ENCODE results near the gene ANKRD11. TPM values are rescaled to one million over a fixed set of nuclear protein-coding genes. Genes with fewer than 3 reads are reported as not detected.

ANKRD11 gene
- polyA plus RNA-seq, 2 donors, result 37.1 to 73.5 TPM

DNA sequence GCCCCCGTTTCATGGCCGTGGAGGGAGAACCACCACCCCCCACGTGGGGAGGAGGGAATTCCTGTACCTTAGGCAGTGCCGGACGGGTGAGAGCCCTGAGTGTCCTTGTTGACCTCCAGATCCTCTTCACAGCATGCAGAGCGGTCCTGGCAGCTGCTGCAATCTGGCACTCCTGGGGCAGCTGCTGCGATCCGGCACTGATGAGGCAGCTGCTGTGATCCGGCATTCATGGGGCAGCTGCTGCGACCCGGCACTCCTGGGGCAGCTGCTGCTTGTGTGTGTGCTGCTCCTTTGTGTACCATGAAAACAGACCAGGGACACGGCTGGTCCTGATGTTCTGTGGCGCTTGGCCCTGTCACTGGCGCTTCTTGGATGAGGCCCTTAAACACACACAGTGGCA, 260.1 kb downstream of the ANKRD11 start:
- Histone ChIP-seq H3K27ac (ENCODE audit: low read depth in 2 of 2, low read length in 1 of 2) (no peak overlapping the region), H3K9me3 (ENCODE audit: control insufficient read depth in 2 of 2, insufficient read depth in 1 of 2, low read depth in 1 of 2, low read length in 1 of 2) (peaks cover 0 to 17% of the 10 kb centered on the region in 2 donors), H3K36me3 (ENCODE audit: control insufficient read depth in 2 of 2, insufficient read depth in 2 of 2, low read length in 1 of 2) (peaks cover 20 to 46% of the 10 kb centered on the region in 2 donors), H3K4me3 (ENCODE audit: low read depth in 1 of 2, low read length in 2 of 2) (no peak overlapping the region), H3K4me1 (ENCODE audit: control insufficient read depth in 2 of 2, insufficient read depth in 2 of 2, low read length in 1 of 2) (no peaks in the 10 kb centered on the region), H3K27me3 (ENCODE audit: control insufficient read depth in 1 of 2, insufficient read depth in 2 of 2, low read length in 2 of 2) (no peaks in the 10 kb centered on the region)
- 94 to 95% methylated on average over 14 of the region's 14 CpGs for WGBS, 2 donors

DNA sequence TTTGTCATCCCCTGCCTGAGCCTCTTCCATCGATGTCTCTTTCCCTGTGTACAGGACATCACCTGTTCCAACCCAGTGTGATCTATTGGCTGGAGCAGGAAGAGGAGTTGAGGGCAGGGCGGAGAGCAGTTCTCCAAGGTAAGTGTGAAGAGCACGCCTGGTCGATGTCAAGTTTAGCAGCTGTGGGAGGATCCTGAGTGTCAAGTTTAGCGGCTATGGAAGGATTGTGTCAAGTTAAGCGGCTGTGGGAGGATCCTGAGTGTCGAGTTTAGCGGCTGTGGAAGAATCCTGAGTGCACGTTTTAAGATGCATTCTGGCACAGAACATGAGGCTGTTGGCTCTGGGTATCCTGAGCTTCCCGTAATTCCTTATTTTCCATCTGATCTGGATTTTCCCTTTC, 265.7 kb downstream of the ANKRD11 start:
- peaks cover 0 to 9% of the 10 kb centered on the region in 2 donors for H3K9me3 ChIP-seq (ENCODE audit: control insufficient read depth in 2 of 2, insufficient read depth in 1 of 2, low read depth in 1 of 2, low read length in 1 of 2)
- WGBS, 2 donors, result 96% methylated on average over 9 to 10 of the region's 10 CpGs
- H3K4me1 ChIP-seq (ENCODE audit: control insufficient read depth in 2 of 2, insufficient read depth in 2 of 2, low read length in 1 of 2), result no peaks in the 10 kb centered on the region
- H3K27me3 ChIP-seq (ENCODE audit: control insufficient read depth in 1 of 2, insufficient read depth in 2 of 2, low read length in 2 of 2), result no peaks in the 10 kb centered on the region
- peaks cover 16 to 44% of the 10 kb centered on the region in 2 donors for H3K36me3 ChIP-seq (ENCODE audit: control insufficient read depth in 2 of 2, insufficient read depth in 2 of 2, low read length in 1 of 2)
- no peak overlapping the region for H3K27ac ChIP-seq (ENCODE audit: low read depth in 2 of 2, low read length in 1 of 2)
- H3K4me3 ChIP-seq (ENCODE audit: low read depth in 1 of 2, low read length in 2 of 2), result no peak overlapping the region

DNA sequence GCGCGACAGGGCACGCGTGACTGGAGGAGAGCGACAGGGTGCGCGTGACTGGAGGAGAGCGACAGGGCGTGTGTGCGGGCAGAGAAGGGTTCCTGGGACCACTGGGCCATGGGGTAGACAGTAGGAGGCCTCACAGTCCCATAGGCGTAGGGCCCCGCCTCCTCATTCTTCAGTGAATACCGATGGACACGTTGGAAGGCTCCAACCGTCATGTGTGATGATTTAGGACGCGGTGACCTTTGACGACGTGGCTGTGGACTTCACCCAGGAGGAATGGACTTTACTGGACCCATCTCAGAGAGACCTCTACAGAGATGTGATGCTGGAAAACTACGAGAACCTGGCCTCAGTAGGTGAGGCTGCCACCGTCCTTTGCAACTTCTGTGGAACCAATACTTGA, 267.4 kb downstream of the ANKRD11 start:
- Histone ChIP-seq H3K4me1 (ENCODE audit: control insufficient read depth in 2 of 2, insufficient read depth in 2 of 2, low read length in 1 of 2) (no peaks in the 10 kb centered on the region), H3K27ac (ENCODE audit: low read depth in 2 of 2, low read length in 1 of 2) (no peak overlapping the region), H3K27me3 (ENCODE audit: control insufficient read depth in 1 of 2, insufficient read depth in 2 of 2, low read length in 2 of 2) (no peaks in the 10 kb centered on the region), H3K4me3 (ENCODE audit: low read depth in 1 of 2, low read length in 2 of 2) (no peak overlapping the region), H3K9me3 (ENCODE audit: control insufficient read depth in 2 of 2, insufficient read depth in 1 of 2, low read depth in 1 of 2, low read length in 1 of 2) (peaks cover 0 to 9% of the 10 kb centered on the region in 2 donors), H3K36me3 (ENCODE audit: control insufficient read depth in 2 of 2, insufficient read depth in 2 of 2, low read length in 1 of 2) (peaks cover 16 to 43% of the 10 kb centered on the region in 2 donors)
- WGBS, 2 donors, result 96% methylated on average over 21 of the region's 21 CpGs

DNA sequence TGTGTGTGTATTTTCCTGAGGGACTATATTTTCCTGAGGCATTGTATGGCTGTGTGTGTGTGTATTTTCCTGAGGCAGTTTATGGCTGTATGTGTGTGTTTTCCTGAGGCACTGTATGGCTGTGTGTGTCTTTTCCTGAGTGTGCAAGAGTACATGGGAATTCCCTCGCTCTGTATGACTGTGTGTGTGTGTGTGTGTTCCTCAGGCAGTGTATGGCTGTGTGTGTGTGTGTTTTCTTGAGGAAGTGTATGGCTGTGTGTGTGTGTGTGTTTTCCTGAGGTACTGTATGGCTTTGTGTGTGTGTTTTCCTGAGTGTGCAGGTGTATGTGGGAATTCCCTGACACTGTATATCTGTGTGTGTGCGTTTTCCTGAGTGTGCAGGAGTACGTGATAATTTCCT, 268.8 kb downstream of the ANKRD11 start:
- H3K9me3 ChIP-seq (ENCODE audit: control insufficient read depth in 2 of 2, insufficient read depth in 1 of 2, low read depth in 1 of 2, low read length in 1 of 2), result no peaks in the 10 kb centered on the region
- peaks cover 5 to 30% of the 10 kb centered on the region in 2 donors for H3K36me3 ChIP-seq (ENCODE audit: control insufficient read depth in 2 of 2, insufficient read depth in 2 of 2, low read length in 1 of 2)
- H3K27me3 ChIP-seq (ENCODE audit: control insufficient read depth in 1 of 2, insufficient read depth in 2 of 2, low read length in 2 of 2), result no peaks in the 10 kb centered on the region
- H3K27ac ChIP-seq (ENCODE audit: low read depth in 2 of 2, low read length in 1 of 2), result no peak overlapping the region
- H3K4me3 ChIP-seq (ENCODE audit: low read depth in 1 of 2, low read length in 2 of 2), result no peak overlapping the region
- WGBS, 2 donors, result 89 to 92% methylated on average over 3 of the region's 3 CpGs
- H3K4me1 ChIP-seq (ENCODE audit: control insufficient read depth in 2 of 2, insufficient read depth in 2 of 2, low read length in 1 of 2), result no peaks in the 10 kb centered on the region

DNA sequence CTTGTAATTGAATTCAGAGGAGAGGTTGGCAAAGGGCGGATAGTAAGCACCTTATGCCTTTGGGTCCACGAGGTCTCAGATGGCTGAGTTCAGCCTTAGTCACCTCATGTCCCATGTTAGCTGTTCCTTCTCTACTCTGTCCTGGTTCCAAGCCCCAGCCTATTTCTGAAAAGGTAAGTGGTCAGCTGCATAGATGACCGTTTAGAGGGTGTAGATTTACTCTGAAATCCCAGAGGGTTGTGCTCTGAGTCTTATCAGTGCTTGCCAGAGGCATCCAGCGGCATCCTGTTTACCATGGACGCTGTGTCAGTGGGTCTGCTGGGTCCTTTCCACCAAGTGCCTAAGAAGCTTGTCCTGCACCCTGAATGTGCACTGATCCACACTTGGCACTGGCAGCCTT, 271.0 kb downstream of the ANKRD11 start:
- no peaks in the 10 kb centered on the region for H3K9me3 ChIP-seq (ENCODE audit: control insufficient read depth in 2 of 2, insufficient read depth in 1 of 2, low read depth in 1 of 2, low read length in 1 of 2)
- WGBS, 2 donors, result 72 to 73% methylated on average over 5 of the region's 5 CpGs
- H3K4me1 ChIP-seq (ENCODE audit: control insufficient read depth in 2 of 2, insufficient read depth in 2 of 2, low read length in 1 of 2), result no peaks in the 10 kb centered on the region
- no peaks in the 10 kb centered on the region for H3K27me3 ChIP-seq (ENCODE audit: control insufficient read depth in 1 of 2, insufficient read depth in 2 of 2, low read length in 2 of 2)
- H3K36me3 ChIP-seq (ENCODE audit: control insufficient read depth in 2 of 2, insufficient read depth in 2 of 2, low read length in 1 of 2), result peaks cover 3 to 23% of the 10 kb centered on the region in 2 donors
- no peak overlapping the region for H3K27ac ChIP-seq (ENCODE audit: low read depth in 2 of 2, low read length in 1 of 2)
- H3K4me3 ChIP-seq (ENCODE audit: low read depth in 1 of 2, low read length in 2 of 2), result no peak overlapping the region

Other genes with a start within 250 kb of the ANKRD11 start
- gene SPG7, start 17.8 kb upstream of the ANKRD11 start, polyA plus RNA-seq, result 10 to 100 TPM; 41.9 to 89.3 TPM
- 1,000 to 10,000 TPM; 4,316 to 5,851 TPM for gene RPL13, start 70.1 kb upstream of the ANKRD11 start, polyA plus RNA-seq
- gene CPNE7, start 85.2 kb upstream of the ANKRD11 start, polyA plus RNA-seq, result 1 to 10 TPM; 1.5 to 4.5 TPM
- under 1 TPM in 1 of 2 donors, not detected in 1; 0.05 TPM for gene DPEP1, start 123.1 kb upstream of the ANKRD11 start, polyA plus RNA-seq
- gene CHMP1A, start 167.1 kb upstream of the ANKRD11 start, polyA plus RNA-seq, result 10 to 100 TPM; 58.8 to 71.9 TPM
- 1 to 10 TPM; 3.5 to 5.4 TPM for gene SPATA33, start 167.3 kb upstream of the ANKRD11 start, polyA plus RNA-seq
- 10 to 100 TPM; 49.2 to 88.8 TPM for gene CDK10, start 196.1 kb upstream of the ANKRD11 start, polyA plus RNA-seq
- gene SPATA2L, start 211.1 kb upstream of the ANKRD11 start, polyA plus RNA-seq, result 1 to 10 TPM; 4.8 to 6.5 TPM
- 10 to 100 TPM; 26.4 to 37.5 TPM for gene VPS9D1, start 230.3 kb upstream of the ANKRD11 start, polyA plus RNA-seq
- gene ZNF276, start 231.0 kb upstream of the ANKRD11 start, polyA plus RNA-seq, result 10 to 100 TPM; 23.2 to 42.3 TPM

All from esophagus (tissue), 2 donors.